ENCODE measurements around the gene RAB26. TPM values are rescaled to one million over a fixed set of nuclear protein-coding genes. Genes with fewer than 3 reads are reported as not detected.

Gene RAB26
- total and polyA plus RNA-seq, 2 donors from 2014 or later = 1.5 to 3.0 TPM

DNA sequence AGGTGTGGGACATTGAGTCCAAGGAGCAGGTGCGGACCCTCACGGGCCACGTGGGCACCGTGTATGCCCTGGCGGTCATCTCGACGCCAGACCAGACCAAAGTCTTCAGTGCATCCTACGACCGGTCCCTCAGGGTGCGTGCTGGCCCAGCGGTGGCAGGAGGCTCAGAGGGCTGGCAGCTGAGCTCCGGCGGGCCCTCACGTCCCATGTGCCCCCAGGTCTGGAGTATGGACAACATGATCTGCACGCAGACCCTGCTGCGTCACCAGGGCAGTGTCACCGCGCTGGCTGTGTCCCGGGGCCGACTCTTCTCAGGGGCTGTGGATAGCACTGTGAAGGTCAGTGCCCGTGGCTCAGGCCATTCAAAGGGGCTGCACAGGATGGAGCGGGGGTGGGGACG lies 27.6 kb downstream of the RAB26 start:
- TF ChIP-seq, protein P1, sequence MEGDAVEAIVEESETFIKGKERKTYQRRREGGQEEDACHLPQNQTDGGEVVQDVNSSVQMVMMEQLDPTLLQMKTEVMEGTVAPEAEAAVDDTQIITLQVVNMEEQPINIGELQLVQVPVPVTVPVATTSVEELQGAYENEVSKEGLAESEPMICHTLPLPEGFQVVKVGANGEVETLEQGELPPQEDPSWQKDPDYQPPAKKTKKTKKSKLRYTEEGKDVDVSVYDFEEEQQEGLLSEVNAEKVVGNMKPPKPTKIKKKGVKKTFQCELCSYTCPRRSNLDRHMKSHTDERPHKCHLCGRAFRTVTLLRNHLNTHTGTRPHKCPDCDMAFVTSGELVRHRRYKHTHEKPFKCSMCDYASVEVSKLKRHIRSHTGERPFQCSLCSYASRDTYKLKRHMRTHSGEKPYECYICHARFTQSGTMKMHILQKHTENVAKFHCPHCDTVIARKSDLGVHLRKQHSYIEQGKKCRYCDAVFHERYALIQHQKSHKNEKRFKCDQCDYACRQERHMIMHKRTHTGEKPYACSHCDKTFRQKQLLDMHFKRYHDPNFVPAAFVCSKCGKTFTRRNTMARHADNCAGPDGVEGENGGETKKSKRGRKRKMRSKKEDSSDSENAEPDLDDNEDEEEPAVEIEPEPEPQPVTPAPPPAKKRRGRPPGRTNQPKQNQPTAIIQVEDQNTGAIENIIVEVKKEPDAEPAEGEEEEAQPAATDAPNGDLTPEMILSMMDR (IDR thresholded peaks at IDR 0.05; ENCODE audit: borderline replicate concordance, extremely low read depth, insufficient read depth) = no peak
- no peak overlapping the region for H3K4me3 ChIP-seq (ENCODE audit: low read length in 3 of 3)
- H3K27me3 ChIP-seq (ENCODE audit: control insufficient read depth, insufficient read depth, low read length) = no peaks in the 10 kb centered on the region
- H3K9me3 ChIP-seq (ENCODE audit: control insufficient read depth in 2 of 3, insufficient read depth in 1 of 3, low read length in 3 of 3) = no peaks in the 10 kb centered on the region
- intact Hi-C loops (cut with DNase I) = no loop called here
- no peaks in the 10 kb centered on the region for H3K4me1 ChIP-seq (ENCODE audit: control insufficient read depth in 2 of 3, insufficient read depth in 2 of 3, low read depth in 1 of 3, low read length in 3 of 3)
- FAIRE-seq (no peak), DNase-seq (no peak)
- no peak overlapping the region for H3K9ac ChIP-seq (ENCODE audit: low read length in 3 of 3)
- H3K36me3 ChIP-seq (ENCODE audit: control insufficient read depth in 2 of 3, insufficient read depth in 3 of 3, low read length in 3 of 3) = peaks cover 0 to 14% (median 12%) of the 10 kb centered on the region in 3 donors
- H3K27ac ChIP-seq (ENCODE audit: low read depth in 2 of 2, low read length in 2 of 2) = no peak overlapping the region

DNA sequence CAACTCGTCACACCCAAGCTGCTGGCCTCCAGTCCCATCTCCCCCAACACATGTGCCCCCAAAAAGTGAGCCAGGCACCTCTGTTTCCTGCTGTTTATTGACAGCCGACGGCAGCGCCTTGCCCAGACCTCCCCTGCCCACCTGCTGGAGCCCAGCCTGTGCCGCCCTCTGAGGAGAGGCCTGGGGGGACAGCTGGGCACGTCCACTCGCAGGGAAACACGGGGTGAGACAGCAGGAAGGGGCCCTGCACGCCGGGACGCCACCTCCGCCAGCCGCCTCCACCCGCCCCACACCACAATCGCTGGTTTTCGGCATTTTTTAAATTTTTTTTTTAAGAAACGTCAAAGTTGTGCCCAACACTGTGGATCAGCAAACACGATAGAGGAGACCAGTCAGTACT lies 28.7 kb downstream of the RAB26 start:
- TF ChIP-seq, protein P1 (IDR thresholded peaks at IDR 0.05; ENCODE audit: borderline replicate concordance, extremely low read depth, insufficient read depth) = no peak
- Histone ChIP-seq H3K4me3 (ENCODE audit: low read length in 3 of 3) (no peak overlapping the region), H3K9ac (ENCODE audit: low read length in 3 of 3) (no peak overlapping the region), H3K27ac (ENCODE audit: low read depth in 2 of 2, low read length in 2 of 2) (no peak overlapping the region), H3K9me3 (ENCODE audit: control insufficient read depth in 2 of 3, insufficient read depth in 1 of 3, low read length in 3 of 3) (no peaks in the 10 kb centered on the region), H3K27me3 (ENCODE audit: control insufficient read depth, insufficient read depth, low read length) (no peaks in the 10 kb centered on the region), H3K4me1 (ENCODE audit: control insufficient read depth in 2 of 3, insufficient read depth in 2 of 3, low read depth in 1 of 3, low read length in 3 of 3) (no peaks in the 10 kb centered on the region), H3K36me3 (ENCODE audit: control insufficient read depth in 2 of 3, insufficient read depth in 3 of 3, low read length in 3 of 3) (peaks cover 0 to 14% (median 12%) of the 10 kb centered on the region in 3 donors)
- FAIRE-seq = no peak
- intact Hi-C loops (cut with DNase I) = no loop called here
- no peak for DNase-seq

GRCh38 chr16:2177561-2177960 lies 29.1 kb downstream of the RAB26 start:
- intact Hi-C loops (cut with DNase I) = no loop called here
- TF ChIP-seq, protein P1 (IDR thresholded peaks at IDR 0.05; ENCODE audit: borderline replicate concordance, extremely low read depth, insufficient read depth) = no peak
- Histone ChIP-seq H3K9me3 (ENCODE audit: control insufficient read depth in 2 of 3, insufficient read depth in 1 of 3, low read length in 3 of 3) (no peaks in the 10 kb centered on the region), H3K9ac (ENCODE audit: low read length in 3 of 3) (no peak overlapping the region), H3K4me3 (ENCODE audit: low read length in 3 of 3) (no peak overlapping the region), H3K36me3 (ENCODE audit: control insufficient read depth in 2 of 3, insufficient read depth in 3 of 3, low read length in 3 of 3) (peaks cover 0 to 14% (median 12%) of the 10 kb centered on the region in 3 donors), H3K27me3 (ENCODE audit: control insufficient read depth, insufficient read depth, low read length) (no peaks in the 10 kb centered on the region), H3K4me1 (ENCODE audit: control insufficient read depth in 2 of 3, insufficient read depth in 2 of 3, low read depth in 1 of 3, low read length in 3 of 3) (no peaks in the 10 kb centered on the region), H3K27ac (ENCODE audit: low read depth in 2 of 2, low read length in 2 of 2) (no peak overlapping the region)
- DNase-seq = no peak
- no peak for FAIRE-seq
